H1 (cell line): Measurements from ENCODE around the gene RPS6KA5. TPM values are rescaled to one million over a fixed set of nuclear protein-coding genes. Genes with fewer than 3 reads are reported as not detected.

Experiments
- CTCF ChIA-PET: fragments of 300-600 bp; sonication (Branson Sonifier 250); formaldehyde crosslinking; loops from one replicate; lab custom pipeline; 2021; ENCODE audit not compliant: partially characterized antibody; lab: Charles Lee
- POLR2A ChIA-PET: fragments of 300-600 bp; sonication (Branson Sonifier 250); formaldehyde crosslinking; loops from one replicate; lab custom pipeline; 2021; ENCODE audit warnings: inconsistent platforms; ENCODE audit not compliant: partially characterized antibody; lab: Charles Lee
- DNase-seq, 2 experiments: peaks; one replicate each; pipeline versions ENCODE4 v3.0.0 to v3.0.0-alpha.2; 2010 to 2022; ENCODE audit warnings: low spot score in 2 of 2, low read depth in 1 of 2, mixed read lengths in 1 of 2
- FAIRE-seq: peaks from 2 replicates; lab custom pipeline; 2011; peaks lifted over from hg19 to GRCh38; lab: Jason Lieb, UNC
- H2AFZ ChIP-seq: 2 replicates; pipeline ENCODE4 v1.8.1; 2012; ENCODE audit warnings: low read length, inconsistent platforms
- H2AK5ac ChIP-seq: 2 replicates; pipeline ENCODE4 v1.6.1; 2013; ENCODE audit warnings: low read depth, low read length
- H2BK120ac ChIP-seq: replicated peaks from 2 replicates; pipeline ENCODE3; 2013; ENCODE audit warnings: low read depth, low read length, inconsistent platforms
- H2BK12ac ChIP-seq: 2 replicates; pipeline ENCODE4 v1.6.1; 2013; ENCODE audit warnings: low read depth, low read length
- H2BK15ac ChIP-seq: 2 replicates; pipeline ENCODE4 v1.6.1; 2013; ENCODE audit warnings: low read length
- H2BK20ac ChIP-seq: 2 replicates; pipeline ENCODE4 v1.6.1; 2013; ENCODE audit warnings: low read length
- H2BK5ac ChIP-seq: 2 replicates; pipeline ENCODE4 v1.6.1; 2013; ENCODE audit warnings: low read depth, low read length
- H3K14ac ChIP-seq: 2 replicates; pipeline ENCODE4 v1.6.1; 2013; ENCODE audit warnings: inconsistent platforms; ENCODE audit not compliant: insufficient read length
- H3K18ac ChIP-seq: 2 replicates; pipeline ENCODE4 v1.6.1; 2013; ENCODE audit warnings: low read length; ENCODE audit errors: extremely low read depth
- H3K23ac ChIP-seq: 2 replicates; pipeline ENCODE4 v1.6.1; 2013; ENCODE audit warnings: inconsistent platforms; ENCODE audit not compliant: insufficient read length
- H3K23me2 ChIP-seq: 2 replicates; pipeline ENCODE4 v1.6.1; 2013; ENCODE audit warnings: low read depth, low read length
- H3K27ac ChIP-seq: 2 replicates; pipeline ENCODE4 v1.6.1; 2011; ENCODE audit warnings: low read depth, low read length, inconsistent platforms
- H3K27me3 ChIP-seq, 4 experiments: replicated peaks in 1 of 4; 1 replicate in 1 of 4; 2 replicates in 3 of 4; pipeline versions ENCODE4 v1.6.1 to v1.8.1; 2011 to 2013; ENCODE audit warnings: low read length in 3 of 4, mild to moderate bottlenecking in 3 of 4, inconsistent platforms in 2 of 4, mixed read lengths in 2 of 4, moderate library complexity in 1 of 4; ENCODE audit not compliant: control insufficient read depth in 3 of 4, insufficient read depth in 3 of 4; ENCODE audit errors: extremely low read depth in 1 of 4
- H3K36me3 ChIP-seq, 4 experiments: 2 replicates each; pipeline versions ENCODE4 v1.6.1 to v1.8.1; 2011 to 2013; ENCODE audit warnings: mild to moderate bottlenecking in 4 of 4, low read length in 3 of 4, moderate library complexity in 2 of 4, control low read depth in 1 of 4, inconsistent platforms in 1 of 4; ENCODE audit not compliant: insufficient read depth in 4 of 4, control insufficient read depth in 2 of 4
- H3K4ac ChIP-seq: replicated peaks from 2 replicates; pipeline ENCODE3; 2013; ENCODE audit warnings: low read length, low read depth, mixed read lengths, inconsistent platforms; ENCODE audit not compliant: insufficient read length
- H3K4me1 ChIP-seq, 4 experiments: replicated peaks in 1 of 4; 1 replicate in 1 of 4; 2 replicates in 3 of 4; pipeline versions ENCODE4 v1.6.1 to v1.8.1; 2011 to 2013; ENCODE audit warnings: low read length in 3 of 4, inconsistent platforms in 2 of 4, mixed read lengths in 1 of 4; ENCODE audit not compliant: insufficient read depth in 4 of 4, control insufficient read depth in 3 of 4
- H3K4me2 ChIP-seq, 2 experiments: 2 replicates each; pipeline versions ENCODE4 v1.6.1 to v1.8.1; 2011 to 2013; ENCODE audit warnings: low read depth in 2 of 2, low read length in 2 of 2, control low read depth in 1 of 2, inconsistent platforms in 1 of 2, mild to moderate bottlenecking in 1 of 2; ENCODE audit not compliant: insufficient read depth in 1 of 2
- H3K4me3 ChIP-seq, 4 experiments: fragments of 200-600, 300-600 bp in 1 of 4; sonication (generic), shearing (Covaris generic), sonication (Bioruptor Twin) in 1 of 4; 2 replicates each; pipeline versions ENCODE4 v1.5.1 to v1.8.1; 2011 to 2016; ENCODE audit warnings: low read length in 4 of 4, low read depth in 3 of 4, control low read depth in 2 of 4, inconsistent platforms in 2 of 4, mild to moderate bottlenecking in 2 of 4, mixed read lengths in 1 of 4, moderate library complexity in 1 of 4; ENCODE audit not compliant: insufficient read depth in 2 of 4; ENCODE audit errors: extremely low read depth in 1 of 4
- H3K56ac ChIP-seq: replicated peaks from 2 replicates; pipeline ENCODE3; 2013; ENCODE audit warnings: low read depth, mild to moderate bottlenecking, mixed read lengths, low read length, inconsistent platforms; ENCODE audit not compliant: insufficient read length
- H3K79me1 ChIP-seq: 2 replicates; pipeline ENCODE4 v1.6.1; 2013; ENCODE audit warnings: low read depth, low read length, control low read depth
- H3K79me2 ChIP-seq, 2 experiments: 2 replicates each; pipeline versions ENCODE4 v1.6.1 to v1.8.1; 2012 to 2013; ENCODE audit warnings: low read length in 2 of 2, mild to moderate bottlenecking in 2 of 2, inconsistent platforms in 1 of 2; ENCODE audit not compliant: insufficient read depth in 2 of 2, control insufficient read depth in 1 of 2
- H3K9ac ChIP-seq, 4 experiments: replicated peaks in 1 of 4; 1 replicate in 1 of 4; 2 replicates in 3 of 4; pipeline versions ENCODE4 v1.6.1 to v1.8.1; 2011 to 2013; ENCODE audit warnings: low read depth in 3 of 4, low read length in 3 of 4, control low read depth in 2 of 4, mild to moderate bottlenecking in 2 of 4, moderate library complexity in 2 of 4, inconsistent platforms in 1 of 4; ENCODE audit errors: extremely low read depth in 1 of 4
- H3K9me3 ChIP-seq, 2 experiments: 2 replicates each; pipeline versions ENCODE4 v1.6.1 to v1.8.1; 2012 to 2013; ENCODE audit warnings: mild to moderate bottlenecking in 2 of 2, moderate library complexity in 2 of 2, control low read depth in 1 of 2, inconsistent platforms in 1 of 2, low read depth in 1 of 2, low read length in 1 of 2, mixed read lengths in 1 of 2; ENCODE audit not compliant: insufficient read depth in 2 of 2
- H4K20me1 ChIP-seq, 2 experiments: replicated peaks in 1 of 2; 2 replicates each; pipeline versions ENCODE3 to v1.8.1; 2011 to 2013; ENCODE audit warnings: inconsistent platforms in 2 of 2, low read length in 2 of 2, mild to moderate bottlenecking in 1 of 2; ENCODE audit not compliant: insufficient read depth in 2 of 2, control insufficient read depth in 1 of 2
- H4K5ac ChIP-seq: 2 replicates; pipeline ENCODE4 v1.6.1; 2013; ENCODE audit warnings: low read length, low read depth, mixed read lengths, inconsistent platforms; ENCODE audit not compliant: insufficient read length
- H4K8ac ChIP-seq: 2 replicates; pipeline ENCODE4 v1.8.0; 2013; ENCODE audit warnings: mild to moderate bottlenecking, moderate library complexity, low read length, inconsistent platforms; ENCODE audit not compliant: insufficient read depth; ENCODE audit errors: extremely low read depth
- H4K91ac ChIP-seq: replicated peaks from 2 replicates; pipeline ENCODE3; 2013; ENCODE audit warnings: low read length, mixed read lengths, inconsistent platforms; ENCODE audit not compliant: insufficient read length
- BRCA1 ChIP-seq: IDR thresholded peaks from 2 replicates; pipeline ENCODE4 v1.6.1; 2012; ENCODE audit warnings: low read depth, low read length, improper control_type of control experiment
- FOSL1 ChIP-seq: IDR thresholded peaks from 2 replicates; pipeline ENCODE4 v1.6.1; 2011; ENCODE audit warnings: mild to moderate bottlenecking, low read depth, low read length, moderate library complexity; ENCODE audit not compliant: insufficient read depth
- JUN ChIP-seq: IDR thresholded peaks from 2 replicates; pipeline ENCODE4 v1.6.1; 2011; ENCODE audit warnings: low read depth, mild to moderate bottlenecking, improper control_type of control experiment, low read length
- KDM4A ChIP-seq: IDR thresholded peaks from one replicate; pipeline ENCODE4 v1.7.1; 2012; ENCODE audit warnings: low read depth, mild to moderate bottlenecking, moderate library complexity, low read length, inconsistent platforms; ENCODE audit not compliant: severe bottlenecking
- POLR2AphosphoS5 ChIP-seq: IDR thresholded peaks from 2 replicates; pipeline ENCODE4 v1.6.1; 2011; ENCODE audit warnings: low read depth, low read length
- SIN3A ChIP-seq, 2 experiments: IDR thresholded peaks in 1 of 2; conservative IDR thresholded peaks in 1 of 2; 2 replicates each; pipeline ENCODE4 v1.6.1; 2011 to 2012; ENCODE audit warnings: low read length in 2 of 2, improper control_type of control experiment in 1 of 2, low read depth in 1 of 2, mild to moderate bottlenecking in 1 of 2
- WGBS, 2 experiments: shearing (Covaris generic) in 1 of 2; methylation state at CpG; one replicate each; pipeline versions ENCODE4 v1.1.6 to v1.1.7; 2013 to 2015; ENCODE audit warnings: low lambda C conversion rate in 2 of 2, mixed read lengths in 2 of 2, inconsistent platforms in 1 of 2, low coverage in 1 of 2, missing lambda C conversion rate in 1 of 2; ENCODE audit not compliant: insufficient replicate concordance in 2 of 2, insufficient coverage in 1 of 2, insufficient read length in 1 of 2; ENCODE audit errors: extremely low coverage in 1 of 2, missing lambda C conversion rate in 1 of 2; 5-methylcytosine and 5-hydroxymethylcytosine counted together
- polyA plus RNA-seq, 7 experiments: library from polyadenylated mRNA; depleted of rRNA in 3 of 7; stranded (reverse) in 5 of 7; unstranded in 2 of 7; fragments of >200 nt in 5 of 7; fragments of 200-250 nt in 2 of 7; gene quantifications; 1 replicate in 5 of 7; 2 replicates in 1 of 7; 4 replicates in 1 of 7; pipeline versions ENCODE4 v1.2.1 to v1.2.3, GENCODE V29; 2011 to 2013; ENCODE audit warnings: missing spikeins in 2 of 7, mixed read lengths in 2 of 7
- total RNA-seq: library from RNA; stranded (reverse); fragmentation: NEBNext Ultra II Directional; extraction: Animal tissue kit (Norgen Biotek cat#: 25700); gene quantifications from 2 replicates; pipeline ENCODE4 v1.2.1, GENCODE V29; 2021

Gene RPS6KA5
- total and polyA plus RNA-seq, 2 of the 8 experiments (the other 6 are each of a cell fraction or from before 2014, with no cell fraction given): 0.85 to 3.1 TPM

GRCh38 chr14:90831821-90832220 lies 228.6 kb downstream of the RPS6KA5 start:
- no peak overlapping the region for H2AFZ ChIP-seq
- H3K27me3 ChIP-seq: peaks cover 8 to 25% (median 18%) of the 10 kb centered on the region in 4 experiments
- no peak overlapping the region for H4K8ac ChIP-seq
- H2BK15ac ChIP-seq: no peak overlapping the region
- H3K36me3 ChIP-seq: no peaks in the 10 kb centered on the region
- H3K4me2 ChIP-seq: no peak overlapping the region
- H2BK20ac ChIP-seq: no peak overlapping the region
- CTCF ChIA-PET: interaction anchor here (0.8 to 1.2 kb wide), 3 partner anchors 10 to 71 kb away, joined by 3 to 4 read pairs (median 3); partner anchors contain the start of gene TTC7B
- WGBS, 2 experiments: 95% methylated on average over 10 of the region's 10 CpGs; no CpG with 5 or more reads in 1 of the 2 experiments
- no peak overlapping the region for H3K56ac ChIP-seq
- H3K4me1 ChIP-seq: peaks cover 3 to 7% (median 3%) of the 10 kb centered on the region in 4 experiments; a peak in 5 of 7 replicates
- TF ChIP-seq BRCA1 (no peak), FOSL1 (no peak), SIN3A (conservative IDR thresholded peaks at IDR 0.05 in 1 of 2, IDR thresholded peaks at IDR 0.05 in 1 of 2; ENCODE audit: low read depth in 1 of 2, low read length in 2 of 2) (no peak), JUN (no peak), POLR2AphosphoS5 (no peak), KDM4A (no peak)
- H2BK12ac ChIP-seq: no peak overlapping the region
- H3K18ac ChIP-seq: no peak overlapping the region
- H3K27ac ChIP-seq: no peak overlapping the region
- H2BK5ac ChIP-seq: no peak overlapping the region
- H3K23me2 ChIP-seq: no peaks in the 10 kb centered on the region
- DNase-seq: no peak
- H4K5ac ChIP-seq: no peak overlapping the region
- FAIRE-seq: no peak
- no peak overlapping the region for H3K4me3 ChIP-seq
- no peak overlapping the region for H4K91ac ChIP-seq
- H3K14ac ChIP-seq: no peak overlapping the region
- no peak overlapping the region for H2AK5ac ChIP-seq
- no peaks in the 10 kb centered on the region for H3K79me2 ChIP-seq
- no peak overlapping the region for H3K4ac ChIP-seq
- no peak overlapping the region for H3K23ac ChIP-seq
- H2BK120ac ChIP-seq: no peak overlapping the region
- H3K79me1 ChIP-seq: no peaks in the 10 kb centered on the region
- H4K20me1 ChIP-seq: no peaks in the 10 kb centered on the region
- H3K9ac ChIP-seq: no peak overlapping the region
- POLR2A ChIA-PET: no interaction called here
- no peaks in the 10 kb centered on the region for H3K9me3 ChIP-seq
